ENCODE measurements around the gene DOCK8.

DOCK8 gene

DNA sequence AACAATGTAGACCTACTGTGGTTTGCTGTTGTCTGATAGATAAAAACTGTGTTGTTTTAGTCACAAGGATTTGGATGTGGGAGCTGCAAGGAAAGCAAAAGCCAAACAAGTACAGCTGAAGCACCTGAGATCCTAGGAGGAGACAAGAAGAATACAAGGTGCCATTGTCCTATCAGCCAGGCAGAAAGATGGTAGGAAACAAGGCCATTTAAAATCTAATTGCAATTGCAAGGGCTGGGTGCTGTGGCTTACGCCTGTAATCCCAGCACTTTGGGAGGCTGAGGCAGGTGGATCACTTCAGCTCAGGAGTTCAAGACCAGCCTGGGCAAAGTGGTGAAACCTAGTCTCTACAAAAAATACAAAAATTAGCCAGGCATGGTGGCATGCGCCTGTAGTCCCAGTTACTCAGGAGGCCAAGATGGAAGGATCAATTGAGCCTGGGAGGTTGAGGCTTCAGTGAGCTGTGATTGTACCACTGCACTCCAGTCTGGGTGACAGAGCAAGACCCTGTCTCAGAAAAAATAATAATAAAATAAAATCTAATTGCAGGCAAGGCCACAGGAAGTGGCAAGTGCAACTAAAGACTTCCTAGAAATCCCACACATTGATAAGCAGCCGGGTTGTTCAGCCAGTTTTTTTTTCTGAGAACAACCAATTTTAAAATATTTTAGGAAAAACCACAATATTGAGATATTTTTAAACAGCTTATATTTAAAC, 22.6 kb downstream of the DOCK8 start:
- no peak for DNase-seq (ENCODE audit: extremely low read depth, low read depth)
- TF ChIP-seq, protein P1, sequence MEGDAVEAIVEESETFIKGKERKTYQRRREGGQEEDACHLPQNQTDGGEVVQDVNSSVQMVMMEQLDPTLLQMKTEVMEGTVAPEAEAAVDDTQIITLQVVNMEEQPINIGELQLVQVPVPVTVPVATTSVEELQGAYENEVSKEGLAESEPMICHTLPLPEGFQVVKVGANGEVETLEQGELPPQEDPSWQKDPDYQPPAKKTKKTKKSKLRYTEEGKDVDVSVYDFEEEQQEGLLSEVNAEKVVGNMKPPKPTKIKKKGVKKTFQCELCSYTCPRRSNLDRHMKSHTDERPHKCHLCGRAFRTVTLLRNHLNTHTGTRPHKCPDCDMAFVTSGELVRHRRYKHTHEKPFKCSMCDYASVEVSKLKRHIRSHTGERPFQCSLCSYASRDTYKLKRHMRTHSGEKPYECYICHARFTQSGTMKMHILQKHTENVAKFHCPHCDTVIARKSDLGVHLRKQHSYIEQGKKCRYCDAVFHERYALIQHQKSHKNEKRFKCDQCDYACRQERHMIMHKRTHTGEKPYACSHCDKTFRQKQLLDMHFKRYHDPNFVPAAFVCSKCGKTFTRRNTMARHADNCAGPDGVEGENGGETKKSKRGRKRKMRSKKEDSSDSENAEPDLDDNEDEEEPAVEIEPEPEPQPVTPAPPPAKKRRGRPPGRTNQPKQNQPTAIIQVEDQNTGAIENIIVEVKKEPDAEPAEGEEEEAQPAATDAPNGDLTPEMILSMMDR (IDR thresholded peaks at IDR 0.05; ENCODE audit: low read depth, low read length) = no peak

DNA sequence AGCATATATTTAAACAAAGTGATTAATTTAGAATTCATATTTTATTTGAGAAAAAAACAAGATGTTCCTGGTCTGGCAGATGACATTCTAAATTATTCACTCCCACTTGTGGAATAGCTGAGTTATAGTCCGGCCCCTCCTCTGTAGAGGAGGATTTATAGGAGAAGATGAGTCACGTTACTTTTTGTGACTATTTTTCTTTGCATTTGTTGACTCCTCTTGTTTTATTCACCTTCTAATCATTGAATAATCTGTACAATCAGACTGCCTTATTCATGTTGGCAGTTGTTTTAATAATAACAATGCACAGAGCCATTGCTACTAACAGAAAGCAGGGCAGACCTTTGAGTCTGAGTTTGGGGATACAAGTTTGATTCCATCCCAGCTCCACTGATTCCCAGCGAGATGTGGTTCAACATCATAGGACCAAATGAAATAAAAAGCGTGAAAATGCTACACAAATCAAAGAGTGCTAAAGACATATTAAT, 23.2 kb downstream of the DOCK8 start:
- TF ChIP-seq, protein P1 (IDR thresholded peaks at IDR 0.05; ENCODE audit: low read depth, low read length) = no peak
- no peak for DNase-seq (ENCODE audit: extremely low read depth, low read depth)

DNA sequence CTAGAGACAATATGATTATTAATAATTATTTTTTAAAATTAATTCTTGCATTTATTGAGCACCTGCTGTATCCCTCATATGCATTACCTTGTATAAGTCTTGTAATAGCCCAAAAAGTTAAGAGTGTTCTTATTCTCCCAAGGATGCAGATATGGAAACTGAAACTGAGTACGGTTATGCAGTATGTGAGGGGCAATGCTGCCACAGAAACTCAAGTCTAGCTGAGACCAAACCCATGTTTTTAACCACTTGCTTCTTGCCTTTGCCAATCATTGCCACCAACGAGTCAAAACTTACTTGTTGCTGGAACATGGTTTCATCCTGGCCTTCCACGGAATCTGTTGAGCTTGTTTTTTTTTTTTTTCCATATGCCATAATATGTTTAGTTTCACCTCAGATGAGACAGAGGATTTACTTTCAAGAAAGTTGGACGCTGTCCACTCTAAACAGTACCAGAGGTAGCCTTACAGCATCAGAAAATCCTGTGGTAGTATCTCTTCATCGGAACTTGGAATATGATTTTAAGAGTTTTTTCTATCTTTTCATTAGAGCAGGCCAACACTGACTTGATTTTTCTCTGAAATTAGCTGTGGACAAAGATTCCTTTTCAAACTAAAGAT, 27.9 kb downstream of the DOCK8 start:
- DNase-seq (ENCODE audit: extremely low read depth, low read depth) = no peak
- TF ChIP-seq, protein P1 (IDR thresholded peaks at IDR 0.05; ENCODE audit: low read depth, low read length) = no peak

DNA sequence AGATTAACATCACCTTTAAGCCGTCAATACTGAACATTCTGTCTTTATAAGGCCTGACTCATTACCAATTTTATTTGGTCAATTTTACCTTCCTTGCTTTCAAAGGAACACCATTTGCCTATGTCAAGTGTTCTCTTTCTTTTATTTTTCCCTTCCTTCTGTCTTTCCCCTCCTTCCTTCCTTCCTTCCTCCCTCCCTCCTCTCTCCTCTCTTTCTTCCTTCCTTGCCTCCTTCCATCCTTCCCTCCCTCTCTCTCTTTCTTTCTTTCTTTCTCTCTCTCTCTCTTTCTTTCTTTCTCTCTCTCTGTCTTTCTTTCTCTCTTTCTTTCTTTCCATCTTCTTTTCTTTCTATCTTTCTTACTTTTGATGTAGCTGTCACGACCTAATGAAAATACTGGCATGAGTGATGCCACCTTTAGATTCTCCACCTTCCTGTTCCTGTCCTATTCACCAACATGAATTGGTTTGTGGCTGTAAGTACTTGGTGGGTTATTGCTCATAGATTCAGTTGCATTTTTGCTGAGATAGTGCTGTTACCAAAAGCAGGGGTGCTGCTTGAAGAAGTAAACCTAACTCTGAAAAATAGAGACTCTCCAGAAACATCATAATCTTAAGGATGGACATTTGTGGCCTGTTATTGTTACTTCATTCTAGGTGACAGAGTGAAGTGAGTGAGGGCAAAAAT, 33.8 kb downstream of the DOCK8 start:
- DNase-seq (ENCODE audit: extremely low read depth, low read depth) = no peak

DNA sequence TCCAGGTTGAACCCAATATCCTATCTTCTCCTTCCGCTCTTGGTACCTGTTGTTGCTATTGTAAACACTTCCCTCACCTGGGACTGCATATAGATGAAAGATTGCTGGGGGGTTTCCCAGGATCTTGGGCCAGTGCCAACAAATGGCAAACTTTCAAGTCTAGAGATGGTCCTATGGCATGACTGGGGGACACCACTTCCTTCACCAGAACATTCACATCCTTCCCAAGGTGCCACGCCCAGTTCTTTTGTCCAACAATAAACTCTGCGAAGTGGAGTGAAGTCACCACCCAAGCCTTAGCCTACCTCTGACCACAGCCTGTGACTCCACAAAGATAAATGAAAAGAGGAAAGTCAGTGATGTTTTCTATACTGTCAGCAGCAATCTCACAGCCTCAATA, 34.4 kb downstream of the DOCK8 start:
- TF ChIP-seq, protein P1 (IDR thresholded peaks at IDR 0.05; ENCODE audit: low read depth, low read length) = no peak
- no peak for DNase-seq (ENCODE audit: extremely low read depth, low read depth)

More for the DNA sequence above, 33.8 kb downstream of the DOCK8 start:
- TF ChIP-seq, protein P1 (IDR thresholded peaks at IDR 0.05; ENCODE audit: low read depth, low read length) = no peak

DNA sequence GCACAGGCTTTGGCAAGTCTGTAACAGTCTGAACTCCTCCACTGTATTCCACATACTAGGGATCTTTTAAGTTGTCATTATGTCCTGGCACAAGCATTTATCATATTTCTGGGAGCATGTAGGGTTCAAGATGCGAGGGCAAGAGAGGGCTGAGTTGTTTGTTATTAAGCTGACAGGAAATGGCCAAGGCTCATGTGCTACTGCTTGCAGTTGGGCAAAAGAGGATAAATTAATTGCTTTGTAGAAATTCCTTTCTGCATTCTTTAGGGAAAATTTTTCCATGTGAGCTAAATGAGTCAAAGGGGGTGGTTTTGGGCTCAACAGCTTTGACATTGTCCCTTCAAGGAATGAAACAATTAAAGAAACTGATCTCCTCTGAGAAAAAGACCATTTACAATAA, 35.4 kb downstream of the DOCK8 start:
- DNase-seq (ENCODE audit: extremely low read depth, low read depth) = no peak
- TF ChIP-seq, protein P1 (IDR thresholded peaks at IDR 0.05; ENCODE audit: low read depth, low read length) = no peak

DNA sequence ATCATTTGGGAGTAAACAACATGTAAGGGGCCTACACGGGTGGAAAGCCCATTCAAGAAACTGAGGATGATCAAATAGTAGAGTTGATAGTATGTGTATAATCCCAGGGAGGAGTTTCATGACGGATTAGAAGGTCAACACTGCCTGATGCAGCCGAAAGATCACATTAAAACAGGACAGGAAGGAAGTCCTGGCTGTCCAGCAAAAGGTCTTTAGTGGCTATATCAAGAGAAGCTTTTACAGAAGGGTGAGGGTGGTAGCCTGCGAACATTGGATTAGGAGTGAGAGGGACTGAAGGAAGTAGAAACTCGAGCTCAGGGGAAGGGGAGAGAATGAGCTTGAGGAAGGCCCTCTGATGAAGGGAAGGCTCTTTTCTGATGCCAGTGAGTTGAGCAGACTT, 36.0 kb downstream of the DOCK8 start:
- no peak for DNase-seq (ENCODE audit: extremely low read depth, low read depth)
- TF ChIP-seq, protein P1 (IDR thresholded peaks at IDR 0.05; ENCODE audit: low read depth, low read length) = no peak

Measured in AG09319 (cell line).